Caco-2 (cell line): ENCODE data around the gene XRCC5. TPM values are rescaled to one million over a fixed set of nuclear protein-coding genes. Genes with fewer than 3 reads are reported as not detected.

Source experiments
- BruUV-seq: library from RNA; stranded (reverse); fragments of 400-500 nt; replicated peaks from 2 replicates; lab custom pipeline; 2021; lab: Mats Ljungman, UMichigan
- CTCF ChIA-PET: fragments of 300-600 bp; sonication (Branson Sonifier 250); formaldehyde crosslinking; loops from one replicate; lab custom pipeline; 2022; ENCODE audit warnings: antibody characterized with exemption; lab: Charles Lee
- POLR2A ChIA-PET: fragments of 300-600 bp; sonication (Branson Sonifier 250); formaldehyde crosslinking; loops from one replicate; lab custom pipeline; 2022; ENCODE audit warnings: antibody characterized with exemption; lab: Charles Lee
- DNase-seq, 2 experiments: peaks; one replicate each; pipeline versions ENCODE4 v3.0.0 to v3.0.0-alpha.2; 2020 to 2022
- H3K27me3 ChIP-seq: replicated peaks from 2 replicates; pipeline ENCODE4 v1.6.0; 2011; ENCODE audit warnings: low read length; ENCODE audit not compliant: control insufficient read depth, insufficient read depth
- H3K36me3 ChIP-seq: 2 replicates; pipeline ENCODE4 v1.5.1; 2011; ENCODE audit warnings: low read length; ENCODE audit not compliant: control insufficient read depth, insufficient read depth
- H3K4me1 ChIP-seq: fragments of 250-450 bp; sonication (Bioruptor Pico); 2 replicates; pipeline ENCODE4 v1.5.1; 2020; ENCODE audit warnings: mild to moderate bottlenecking
- H3K4me3 ChIP-seq: 2 replicates; pipeline ENCODE4 v1.5.1; 2011; ENCODE audit warnings: low read depth, mild to moderate bottlenecking, control low read depth, low read length
- H3K9me3 ChIP-seq: fragments of 250-450 bp; sonication (Bioruptor Pico); 2 replicates; pipeline ENCODE4 v1.5.1; 2020; ENCODE audit warnings: mild to moderate bottlenecking, moderate library complexity
- H3K27ac Mint-ChIP-seq: one replicate; pipeline ENCODE4 v1.8.0; 2022; ENCODE audit warnings: mixed read lengths; ENCODE audit not compliant: unreplicated experiment
- H3K27me3 Mint-ChIP-seq: one replicate; pipeline ENCODE4 v1.8.0; 2022; ENCODE audit warnings: mixed read lengths; ENCODE audit not compliant: insufficient read depth, unreplicated experiment
- H3K36me3 Mint-ChIP-seq: one replicate; pipeline ENCODE4 v1.8.0; 2022; ENCODE audit warnings: mild to moderate bottlenecking, mixed read lengths; ENCODE audit not compliant: insufficient read depth, unreplicated experiment
- H3K4me1 Mint-ChIP-seq: one replicate; pipeline ENCODE4 v1.8.0; 2022; ENCODE audit warnings: low read depth, mixed read lengths; ENCODE audit not compliant: unreplicated experiment
- H3K4me3 Mint-ChIP-seq: one replicate; pipeline ENCODE4 v1.8.0; 2022; ENCODE audit warnings: mild to moderate bottlenecking, moderate library complexity, mixed read lengths; ENCODE audit not compliant: unreplicated experiment
- H3K9me3 Mint-ChIP-seq: one replicate; pipeline ENCODE4 v1.8.0; 2022; ENCODE audit warnings: mixed read lengths; ENCODE audit not compliant: unreplicated experiment
- CTCF ChIP-seq, 2 experiments: fragments of 200-600 bp in 1 of 2; IDR thresholded peaks; 1 replicate in 1 of 2; 2 replicates in 1 of 2; pipeline versions ENCODE4 v1.5.1 to v1.8.0; 2011 to 2022; ENCODE audit warnings: antibody characterized with exemption in 1 of 2, control low read depth in 1 of 2, inconsistent platforms in 1 of 2, low read depth in 1 of 2, low read length in 1 of 2, mild to moderate bottlenecking in 1 of 2, moderate library complexity in 1 of 2; ENCODE audit not compliant: insufficient read depth in 1 of 2, severe bottlenecking in 1 of 2, unreplicated experiment in 1 of 2
- intact Hi-C: fragments of 100-400 bp; cut with micrococcal nuclease; formaldehyde crosslinking; loops from one replicate; pipeline ENCODE4 v1.10.0; 2022; ENCODE audit not compliant: unreplicated experiment
- total RNA-seq: library from RNA; stranded (reverse); gene quantifications from 2 replicates; pipeline ENCODE4 v1.2.3, GENCODE V29; 2022

The XRCC5 gene
- total RNA-seq, 1 experiment from 2014 or later, result 319 TPM

GRCh38 chr2:216179015-216179414 lies 69.9 kb downstream of the XRCC5 start:
- POLR2A ChIA-PET, result no interaction called here
- no peaks in the 10 kb centered on the region for H3K27me3 ChIP-seq
- H3K4me1 ChIP-seq, result no peaks in the 10 kb centered on the region
- no TSS peak for BruUV-seq
- DNase-seq, result no peak
- Mint-ChIP-seq H3K9me3 (no peaks in the 10 kb centered on the region), H3K27me3 (no peaks in the 10 kb centered on the region), H3K36me3 (peaks cover 91% of the 10 kb centered on the region), H3K4me3 (no peak overlapping the region), H3K4me1 (peaks cover 16% of the 10 kb centered on the region), H3K27ac (no peak overlapping the region)
- H3K36me3 ChIP-seq, result no peaks in the 10 kb centered on the region
- H3K9me3 ChIP-seq, result no peaks in the 10 kb centered on the region
- TF ChIP-seq CTCF (IDR thresholded peaks at IDR 0.05; ENCODE audit: insufficient read depth in 1 of 2, low read depth in 1 of 2, low read length in 1 of 2, severe bottlenecking in 1 of 2, unreplicated experiment in 1 of 2), result no peak
- intact Hi-C loops, result no loop called here
- no peak overlapping the region for H3K4me3 ChIP-seq
- CTCF ChIA-PET, result no interaction called here

GRCh38 chr2:216181351-216181750 lies 72.2 kb downstream of the XRCC5 start:
- BruUV-seq, result no TSS peak
- H3K36me3 Mint-ChIP-seq, result peaks cover 80% of the 10 kb centered on the region
- CTCF ChIA-PET, result no interaction called here

GRCh38 chr2:216181953-216182461 lies 72.9 kb downstream of the XRCC5 start:
- Mint-ChIP-seq H3K9me3 (no peaks in the 10 kb centered on the region), H3K27ac (no peak overlapping the region), H3K4me1 (peaks cover 18% of the 10 kb centered on the region), H3K27me3 (no peaks in the 10 kb centered on the region), H3K4me3 (no peak overlapping the region), H3K36me3 (peaks cover 75% of the 10 kb centered on the region)
- CTCF ChIA-PET, result no interaction called here
- BruUV-seq, result no TSS peak
- H3K27me3 ChIP-seq, result no peaks in the 10 kb centered on the region
- H3K36me3 ChIP-seq, result no peaks in the 10 kb centered on the region; the same call in 1 of the 2 replicates
- DNase-seq, result no peak
- no peak overlapping the region for H3K4me3 ChIP-seq
- H3K4me1 ChIP-seq, result peaks cover 11% of the 10 kb centered on the region
- POLR2A ChIA-PET, result no interaction called here
- intact Hi-C loops, result no loop called here
- no peak for TF ChIP-seq CTCF (IDR thresholded peaks at IDR 0.05; ENCODE audit: insufficient read depth in 1 of 2, low read depth in 1 of 2, low read length in 1 of 2, severe bottlenecking in 1 of 2, unreplicated experiment in 1 of 2)
- no peaks in the 10 kb centered on the region for H3K9me3 ChIP-seq

More at GRCh38 chr2:216181351-216181750, 72.2 kb downstream of the XRCC5 start:
- Histone ChIP-seq H3K36me3 (no peaks in the 10 kb centered on the region; the same call in 1 of the 2 replicates), H3K4me3 (no peak overlapping the region), H3K4me1 (peaks cover 7% of the 10 kb centered on the region; the same call in 1 of the 2 replicates), H3K27me3 (no peaks in the 10 kb centered on the region), H3K9me3 (no peaks in the 10 kb centered on the region)
- no peaks in the 10 kb centered on the region for H3K9me3 Mint-ChIP-seq
- H3K27me3 Mint-ChIP-seq, result no peaks in the 10 kb centered on the region
- H3K4me3 Mint-ChIP-seq, result no peak overlapping the region
- no peak for TF ChIP-seq CTCF (IDR thresholded peaks at IDR 0.05; ENCODE audit: insufficient read depth in 1 of 2, low read depth in 1 of 2, low read length in 1 of 2, severe bottlenecking in 1 of 2, unreplicated experiment in 1 of 2)
- H3K27ac Mint-ChIP-seq, result no peak overlapping the region
- H3K4me1 Mint-ChIP-seq, result peaks cover 16% of the 10 kb centered on the region
- intact Hi-C loops, result no loop called here
- DNase-seq, result no peak
- POLR2A ChIA-PET, result no interaction called here
